Mucosa of gallbladder (tissue), 1 donor: Measurements from ENCODE around the gene CAND2. TPM values are rescaled to one million over a fixed set of nuclear protein-coding genes. Genes with fewer than 3 reads are reported as not detected.
"Not testable (repeated sequence)": the region's sequence is repeated elsewhere in the genome, so short reads cannot be mapped to it uniquely, and the experiment has no call there.

Experiments
- DNase-seq: peaks from one replicate; pipeline ENCODE4 v3.0.0-alpha.2; 2020; ENCODE audit warnings: low spot score
- total RNA-seq: library from RNA; stranded (reverse); gene quantifications from one replicate; pipeline ENCODE4 v1.2.1, GENCODE V29; 2021
- donor health status: DM: no; HTN: no; CAD: no.

Gene CAND2
- total RNA-seq, 1 donor from 2014 or later: 12.1 TPM

GRCh38 chr3:12861611-12862010 is 65.1 kb downstream of the CAND2 start:
- no peak for DNase-seq

DNA sequence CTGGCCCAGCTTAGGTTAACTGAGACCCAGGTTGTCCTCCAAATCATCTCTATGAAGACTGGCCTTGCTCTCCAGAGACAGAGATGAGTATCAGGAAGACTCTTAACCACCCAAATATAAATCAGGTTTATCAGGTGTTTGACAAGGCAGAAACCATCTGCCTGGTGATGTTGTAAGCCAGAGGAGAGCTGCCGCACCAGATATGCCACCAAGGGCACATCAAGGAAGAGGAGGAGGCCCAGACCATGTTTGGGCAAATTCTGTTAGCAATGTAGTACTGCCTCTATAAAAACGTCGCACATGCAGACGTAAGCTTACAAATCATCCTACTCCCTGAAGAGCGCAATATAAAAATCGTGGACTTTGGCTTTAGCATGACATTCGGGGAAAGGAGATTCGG is 65.9 kb downstream of the CAND2 start:
- DNase-seq: no peak

DNA sequence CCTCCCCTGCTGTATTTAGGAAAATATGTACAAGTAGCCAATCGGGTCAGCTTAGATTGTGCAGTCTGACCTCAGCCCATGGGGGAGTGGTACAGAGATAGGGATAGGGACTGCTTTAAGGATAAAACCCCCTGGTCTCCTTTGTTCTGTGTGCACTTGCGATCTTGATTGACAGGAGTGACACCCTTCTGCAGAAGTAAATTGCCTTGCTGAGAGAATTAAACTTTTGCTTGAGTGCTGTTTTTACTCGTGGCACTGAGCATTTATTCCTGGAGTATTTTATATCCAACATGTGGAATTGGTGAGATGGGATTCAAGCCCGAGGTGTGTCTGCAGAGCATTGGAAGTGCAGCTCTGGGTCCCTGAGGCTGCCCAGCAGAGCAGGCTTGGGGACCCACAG is 68.8 kb downstream of the CAND2 start:
- no peak for DNase-seq

GRCh38 chr3:12866836-12867235 is 70.4 kb downstream of the CAND2 start:
- DNase-seq: no peak

DNA sequence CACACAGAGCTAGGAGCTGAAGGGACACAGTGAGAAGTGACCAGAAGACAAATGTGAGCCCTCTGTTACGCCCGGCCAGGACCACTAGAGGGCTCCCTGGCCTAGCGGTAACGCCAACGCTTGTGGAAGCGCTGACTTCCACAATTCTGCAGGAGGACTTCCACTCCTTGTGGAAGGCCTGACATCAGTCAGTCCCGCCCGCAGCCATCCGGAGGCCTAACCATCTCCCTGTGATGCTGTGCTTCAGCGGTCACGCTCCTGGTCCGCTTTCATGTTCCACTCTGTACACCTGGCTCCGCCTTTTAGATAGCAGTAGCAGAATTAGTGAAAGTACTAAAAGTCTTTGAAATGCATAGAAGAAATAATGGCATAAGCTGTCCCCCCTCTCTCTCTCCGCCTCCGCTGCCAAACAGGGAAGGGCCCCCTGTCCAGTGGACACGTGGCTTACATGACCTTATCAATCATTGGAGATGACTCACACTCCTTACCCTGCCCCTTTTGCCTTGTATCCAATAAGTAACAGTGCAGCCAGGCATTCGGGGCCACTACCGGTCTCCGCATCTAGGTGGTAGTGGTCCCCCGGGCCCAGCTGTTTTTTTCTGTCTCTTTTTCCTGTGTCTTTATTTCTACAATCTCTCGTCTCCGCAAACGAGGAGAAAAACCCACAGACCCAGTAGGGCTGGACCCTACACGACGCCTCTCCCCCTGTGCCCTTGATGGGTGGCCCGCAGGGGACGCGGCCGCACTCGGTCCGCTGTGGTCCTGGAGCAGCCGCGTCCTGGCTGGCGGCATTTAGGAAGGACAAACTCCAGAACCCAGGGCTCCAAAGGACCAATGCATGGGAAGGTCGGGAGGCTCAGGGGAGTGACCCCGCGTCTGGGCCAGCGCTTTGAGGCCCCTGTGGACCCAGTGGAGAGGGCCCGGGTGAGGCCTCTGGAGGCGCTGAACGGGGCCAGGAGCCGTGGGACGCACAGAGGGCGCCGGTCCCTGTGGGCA is 71.9 kb downstream of the CAND2 start:
- DNase-seq: peak; percentile 89

- peak; percentile 53 for DNase-seq
Observed at GRCh38 chr3:12869035-12869621, 72.6 kb downstream of the CAND2 start.

DNA sequence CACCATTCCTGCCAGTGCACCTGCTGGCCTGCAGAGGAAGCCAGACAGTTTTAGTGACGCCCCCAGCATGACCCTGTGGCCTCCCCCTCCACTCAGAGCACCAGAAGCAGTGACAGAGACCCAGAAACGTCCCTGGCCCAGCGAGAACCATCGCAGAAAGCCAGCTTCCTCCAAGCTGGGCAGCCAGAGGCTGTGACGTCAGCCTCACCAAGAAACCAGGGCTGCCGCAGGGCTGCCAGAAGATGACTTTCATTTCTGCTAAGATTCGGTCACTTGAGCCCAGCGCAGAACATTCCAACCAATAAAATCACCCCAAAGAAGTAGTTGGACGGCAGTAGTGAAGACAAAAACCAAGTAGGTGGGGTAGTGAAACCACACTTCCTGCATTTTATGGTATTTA is 74.5 kb downstream of the CAND2 start:
- peak; percentile 41 for DNase-seq

- DNase-seq: no peak
Observed at GRCh38 chr3:12871404-12871983, 75.0 kb downstream of the CAND2 start.

DNA sequence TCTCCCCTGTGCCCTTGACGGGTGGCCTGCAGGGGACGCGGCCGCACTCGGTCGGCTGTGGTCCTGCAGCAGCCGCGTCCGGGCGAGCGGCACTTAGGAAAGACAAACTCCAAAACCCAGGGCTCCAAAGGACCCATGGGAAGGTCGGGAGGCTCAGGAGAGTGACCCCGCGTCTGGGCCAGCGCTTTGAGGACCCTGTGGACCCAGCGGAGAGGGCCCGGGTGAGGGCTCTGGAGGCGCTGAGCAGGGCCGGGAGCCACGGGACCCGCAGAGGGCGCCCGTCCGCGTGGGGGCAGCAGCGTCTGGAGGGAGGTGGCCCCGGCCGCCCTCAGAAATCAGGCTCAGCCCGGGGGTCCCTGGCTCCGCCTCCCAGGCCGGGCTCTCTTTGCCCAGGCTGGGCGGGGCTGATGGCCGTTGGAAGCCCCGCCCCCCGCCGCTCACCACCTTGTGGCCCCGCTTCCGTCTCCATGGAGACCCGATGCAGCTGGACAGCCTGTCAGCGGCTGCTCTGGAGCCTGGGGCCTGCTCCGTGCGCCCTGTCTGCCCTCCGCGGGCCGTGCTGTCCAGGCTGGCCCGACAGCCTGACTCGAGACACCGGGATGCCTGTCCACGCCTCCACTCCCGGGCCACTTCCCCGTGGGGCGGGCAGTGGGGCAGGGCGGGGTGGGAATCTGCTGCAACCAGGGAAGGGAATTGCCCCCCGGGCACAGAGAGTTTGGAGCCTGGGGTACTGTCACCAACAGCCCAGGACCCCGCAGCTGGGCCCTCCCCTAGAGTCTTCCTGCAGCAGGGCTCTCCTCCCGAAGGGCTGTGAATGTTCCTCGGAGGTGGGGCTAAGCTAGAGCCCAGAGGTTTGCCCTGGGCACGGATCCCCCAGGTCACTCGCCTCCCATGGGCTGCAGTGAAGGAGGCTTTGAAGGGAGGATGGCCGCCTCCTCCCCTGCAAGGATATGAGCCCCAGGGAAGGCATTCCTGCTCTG is 79.7 kb downstream of the CAND2 start:
- DNase-seq: peak; percentile 22

- no peak for DNase-seq
Observed at GRCh38 chr3:12877040-12877439, 80.6 kb downstream of the CAND2 start.

GRCh38 chr3:12878141-12878574 is 81.7 kb downstream of the CAND2 start:
- DNase-seq: no peak

DNA sequence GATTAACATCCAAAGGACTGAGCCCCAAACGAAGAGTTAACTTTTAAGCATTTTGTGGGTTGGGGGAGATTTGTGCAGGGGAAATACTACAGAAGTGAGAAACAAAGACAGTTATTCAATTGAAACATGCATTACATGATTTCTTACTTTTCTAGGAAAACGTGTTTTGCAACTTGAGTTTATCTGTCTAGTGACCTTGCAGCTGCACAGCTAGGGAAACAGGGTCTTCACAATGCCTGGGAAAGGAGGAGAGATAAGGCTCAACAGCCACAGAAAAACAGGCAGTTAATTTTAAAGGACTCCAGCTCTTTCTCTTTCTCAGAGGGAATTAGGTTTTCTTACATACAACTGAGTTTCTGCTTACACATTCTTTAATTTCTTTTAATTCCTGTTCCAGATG is 82.3 kb downstream of the CAND2 start:
- not testable (repeated sequence) for DNase-seq

GRCh38 chr3:12879191-12879815 is 82.8 kb downstream of the CAND2 start:
- no peak for DNase-seq

DNA sequence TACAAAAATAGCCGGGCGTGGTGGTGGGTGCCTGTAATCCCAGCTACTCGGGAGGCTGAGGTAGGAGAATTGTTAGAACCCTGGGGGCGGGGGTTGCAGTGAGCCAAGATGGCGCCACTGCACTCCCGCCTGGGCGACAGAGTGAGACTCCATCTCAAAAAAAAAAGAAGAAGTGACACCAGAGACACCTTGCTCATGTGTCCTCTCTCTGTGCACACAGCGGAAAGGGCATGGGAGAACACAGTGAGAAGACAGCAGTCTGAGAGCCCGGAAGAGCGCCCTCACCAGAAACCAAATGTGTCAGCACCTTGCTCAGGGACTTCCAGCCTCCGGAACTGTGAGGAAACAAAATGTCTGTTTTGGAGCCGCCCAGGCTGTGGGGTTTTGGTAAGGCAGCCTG is 85.4 kb downstream of the CAND2 start:
- DNase-seq: not testable (repeated sequence)

DNA sequence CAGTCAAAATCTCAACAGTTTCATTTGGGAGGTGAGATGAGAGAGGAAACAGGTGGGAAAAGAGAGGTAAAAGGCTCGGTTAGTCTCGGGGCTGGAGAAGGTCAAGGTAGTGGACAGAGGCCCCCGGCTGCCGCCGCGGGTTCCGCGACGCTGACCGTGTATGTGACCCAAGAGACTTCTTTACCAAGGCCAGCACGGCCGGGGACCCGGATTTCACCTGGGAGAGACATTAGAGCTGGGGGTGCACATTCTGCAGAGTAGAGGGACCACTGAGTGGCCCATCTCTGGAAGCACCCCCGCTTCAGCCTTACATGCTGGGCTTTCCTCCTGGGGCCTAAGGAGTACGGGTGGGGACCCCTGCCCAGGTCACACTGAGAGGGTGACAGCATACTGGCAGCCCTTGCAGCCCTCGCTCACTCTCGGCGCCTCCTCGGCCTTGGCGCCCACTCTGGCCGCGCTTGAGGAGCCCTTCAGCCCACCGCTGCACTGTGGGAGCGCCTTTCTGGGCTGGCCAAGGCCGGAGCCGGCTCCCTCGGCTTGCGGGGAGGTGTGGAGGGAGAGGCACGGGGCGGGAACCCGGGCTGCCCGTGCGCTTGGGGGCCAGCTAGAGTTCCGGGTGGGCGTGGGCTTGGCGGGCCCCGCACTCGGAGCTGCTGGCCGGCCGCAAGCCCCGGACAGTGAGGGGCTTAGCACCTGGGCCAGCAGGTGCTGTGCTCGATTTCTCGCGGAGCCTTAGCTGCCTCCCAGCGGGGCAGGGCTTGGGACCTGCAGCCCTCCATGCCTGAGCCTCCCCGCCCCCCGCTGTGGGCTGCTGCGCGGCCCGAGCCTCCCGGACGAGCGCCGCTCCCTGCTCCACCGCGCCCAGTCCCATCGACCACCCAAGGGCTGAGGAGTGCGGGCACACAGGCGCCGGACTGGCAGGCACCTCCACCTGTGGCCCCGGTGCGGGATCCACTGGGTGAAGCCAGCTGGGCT is 86.1 kb downstream of the CAND2 start:
- no peak for DNase-seq

DNA sequence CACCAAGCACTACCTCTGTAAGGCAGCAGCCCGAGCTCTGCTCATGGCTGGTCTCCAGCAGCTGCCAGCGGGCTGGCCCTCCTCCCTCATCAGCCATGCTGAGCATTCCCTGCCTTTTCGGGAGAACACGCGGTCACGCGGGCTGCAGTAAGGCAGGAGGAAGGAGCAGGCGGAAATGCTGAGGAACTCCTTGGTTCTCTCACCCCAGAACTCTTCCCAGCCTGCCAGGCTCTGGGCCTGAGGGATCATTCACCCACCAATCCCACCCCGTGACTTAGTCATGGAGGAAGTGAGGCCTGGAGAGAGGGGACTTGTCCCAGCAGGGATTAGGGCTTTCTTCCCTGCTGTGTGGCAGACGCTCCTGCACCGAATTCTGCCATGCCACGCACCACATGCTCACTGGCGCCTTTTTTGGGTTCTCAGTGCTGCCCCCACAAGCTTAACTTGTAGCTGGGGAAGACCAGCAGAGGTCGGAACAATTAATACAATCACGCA is 87.8 kb downstream of the CAND2 start:
- DNase-seq: peak; percentile 30
